Neutrophil (primary cell): ENCODE measurements around the gene RAB1A.

Experiments used
- H3K27ac ChIP-seq: fragments of 200-600 bp; sonication (generic); 2 replicates; pipeline ENCODE4 v1.5.1; 2016; ENCODE audit warnings: mild to moderate bottlenecking, moderate library complexity
- H3K27me3 ChIP-seq: fragments of 200-600 bp; sonication (generic); 2 replicates; pipeline ENCODE4 v1.6.0; 2016; ENCODE audit warnings: mild to moderate bottlenecking
- H3K36me3 ChIP-seq: fragments of 200-600 bp; sonication (generic); 2 replicates; pipeline ENCODE4 v1.5.1; 2017
- H3K4me1 ChIP-seq, 2 experiments: fragments of 200-600 bp in 1 of 2; sonication (generic) in 1 of 2; 1 replicate in 1 of 2; 2 replicates in 1 of 2; pipeline versions ENCODE4 v1.5.1 to v1.6.1; 2013 to 2016; ENCODE audit warnings: low read depth in 1 of 2, low read length in 1 of 2, mild to moderate bottlenecking in 1 of 2, moderate library complexity in 1 of 2; ENCODE audit not compliant: control insufficient read depth in 1 of 2, insufficient read depth in 1 of 2
- H3K4me3 ChIP-seq, 2 experiments: fragments of 200-600 bp in 1 of 2; sonication (generic) in 1 of 2; 1 replicate in 1 of 2; 2 replicates in 1 of 2; pipeline ENCODE4 v1.5.1; 2013 to 2016; ENCODE audit warnings: low read depth in 1 of 2, low read length in 1 of 2, mild to moderate bottlenecking in 1 of 2, moderate library complexity in 1 of 2
- H3K9me3 ChIP-seq: fragments of 200-600 bp; sonication (generic); 2 replicates; pipeline ENCODE4 v1.5.1; 2016
- CTCF ChIP-seq: fragments of 200-600 bp; sonication (generic); IDR thresholded peaks from 2 replicates; pipeline ENCODE4 v1.5.1; 2016; ENCODE audit warnings: antibody characterized with exemption

The RAB1A gene

GRCh38 chr2:65098741-65099140 is 31.2 kb downstream of the RAB1A start:
- Histone ChIP-seq H3K9me3 (no peaks in the 10 kb centered on the region), H3K4me3 (no peak overlapping the region), H3K36me3 (peaks cover 78% of the 10 kb centered on the region), H3K4me1 (no peaks in the 10 kb centered on the region), H3K27ac (peak overlapping the region; percentile 34), H3K27me3 (no peaks in the 10 kb centered on the region)
- TF ChIP-seq CTCF = no peak

GRCh38 chr2:65097844-65098243 is 32.1 kb downstream of the RAB1A start:
- no peaks in the 10 kb centered on the region for H3K9me3 ChIP-seq
- no peak overlapping the region for H3K27ac ChIP-seq
- TF ChIP-seq CTCF = no peak
- no peaks in the 10 kb centered on the region for H3K4me1 ChIP-seq
- H3K36me3 ChIP-seq = peaks cover 76% of the 10 kb centered on the region
- H3K27me3 ChIP-seq = no peaks in the 10 kb centered on the region
- H3K4me3 ChIP-seq = no peak overlapping the region

- TF ChIP-seq CTCF = no peak
- H3K9me3 ChIP-seq = no peaks in the 10 kb centered on the region
- no peaks in the 10 kb centered on the region for H3K4me1 ChIP-seq
- peaks cover 74% of the 10 kb centered on the region for H3K36me3 ChIP-seq
- no peak overlapping the region for H3K4me3 ChIP-seq
- H3K27me3 ChIP-seq = no peaks in the 10 kb centered on the region
- peak overlapping the region; percentile 30 for H3K27ac ChIP-seq
Measured at GRCh38 chr2:65096948-65097347, 33.0 kb downstream of the RAB1A start.

- no peak for TF ChIP-seq CTCF
- H3K27me3 ChIP-seq = no peaks in the 10 kb centered on the region
- H3K9me3 ChIP-seq = no peaks in the 10 kb centered on the region
- no peaks in the 10 kb centered on the region for H3K4me1 ChIP-seq
- peak overlapping the region; percentile 28 for H3K27ac ChIP-seq
- H3K36me3 ChIP-seq = peaks cover 85% of the 10 kb centered on the region
- no peak overlapping the region for H3K4me3 ChIP-seq
Measured at GRCh38 chr2:65093211-65093610, 36.7 kb downstream of the RAB1A start.

- Histone ChIP-seq H3K36me3 (peaks cover 89% of the 10 kb centered on the region), H3K27ac (peak overlapping the region; percentile 28), H3K4me1 (no peaks in the 10 kb centered on the region), H3K27me3 (no peaks in the 10 kb centered on the region), H3K4me3 (no peak overlapping the region), H3K9me3 (no peaks in the 10 kb centered on the region)
- TF ChIP-seq CTCF = no peak
Measured at GRCh38 chr2:65092791-65093190, 37.1 kb downstream of the RAB1A start.

GRCh38 chr2:65085148-65085547 is 44.8 kb downstream of the RAB1A start:
- H3K9me3 ChIP-seq = no peaks in the 10 kb centered on the region
- no peaks in the 10 kb centered on the region for H3K27me3 ChIP-seq
- H3K4me3 ChIP-seq = no peak overlapping the region
- H3K4me1 ChIP-seq = peaks cover 6 to 20% of the 10 kb centered on the region in 2 experiments
- H3K36me3 ChIP-seq = peaks cover 93% of the 10 kb centered on the region
- H3K27ac ChIP-seq = peak overlapping the region; percentile 5
- no peak for TF ChIP-seq CTCF
